Endodermal cell (in vitro differentiated cells): ENCODE results near the gene REG4. TPM values are rescaled to one million over a fixed set of nuclear protein-coding genes. Genes with fewer than 3 reads are reported as not detected.
"Not testable (repeated sequence)": the region's sequence is repeated elsewhere in the genome, so short reads cannot be mapped to it uniquely, and the experiment has no call there.

Source experiments
- DNase-seq: peaks from one replicate; pipeline ENCODE4 v3.0.0-alpha.2; 2017
- H3K27ac ChIP-seq: 2 replicates; pipeline ENCODE4 v1.5.1; 2013; ENCODE audit warnings: mild to moderate bottlenecking, low read depth, low read length, moderate library complexity
- H3K27me3 ChIP-seq: 2 replicates; pipeline ENCODE4 v1.6.1; 2013; ENCODE audit warnings: mild to moderate bottlenecking, low read length, moderate library complexity; ENCODE audit not compliant: insufficient read depth, control insufficient read depth, poor library complexity, severe bottlenecking
- H3K36me3 ChIP-seq: 2 replicates; pipeline ENCODE4 v1.7.0; 2013; ENCODE audit warnings: mild to moderate bottlenecking, low read length, moderate library complexity; ENCODE audit not compliant: control insufficient read depth, insufficient read depth
- H3K4me1 ChIP-seq: one replicate; pipeline ENCODE4 v1.7.0; 2013; ENCODE audit warnings: low read length; ENCODE audit not compliant: control insufficient read depth, insufficient read depth
- H3K4me3 ChIP-seq: 2 replicates; pipeline ENCODE4 v1.5.1; 2013; ENCODE audit warnings: mild to moderate bottlenecking, low read length, moderate library complexity
- H3K9ac ChIP-seq: 2 replicates; pipeline ENCODE4 v1.6.1; 2013; ENCODE audit warnings: mild to moderate bottlenecking, low read length, moderate library complexity; ENCODE audit not compliant: poor library complexity, severe bottlenecking; ENCODE audit errors: extremely low read depth
- H3K9me3 ChIP-seq: 2 replicates; pipeline ENCODE4 v1.6.1; 2013; ENCODE audit warnings: mild to moderate bottlenecking, low read length, moderate library complexity; ENCODE audit not compliant: control insufficient read depth
- H3K27ac Mint-ChIP-seq: 2 replicates; pipeline ENCODE4 v1.8.0; 2020; ENCODE audit warnings: mixed read lengths
- H3K27me3 Mint-ChIP-seq: 2 replicates; pipeline ENCODE4 v1.8.0; 2021; ENCODE audit warnings: mild to moderate bottlenecking, mixed read lengths; ENCODE audit not compliant: insufficient read depth
- H3K36me3 Mint-ChIP-seq: 2 replicates; pipeline ENCODE4 v1.8.0; 2020; ENCODE audit warnings: low read depth, mixed read lengths
- H3K4me1 Mint-ChIP-seq: 2 replicates; pipeline ENCODE4 v1.8.0; 2020; ENCODE audit warnings: mixed read lengths
- H3K4me3 Mint-ChIP-seq: 2 replicates; pipeline ENCODE4 v1.8.0; 2020; ENCODE audit warnings: mild to moderate bottlenecking, moderate library complexity, mixed read lengths
- H3K9me3 Mint-ChIP-seq: 2 replicates; pipeline ENCODE4 v1.8.0; 2020; ENCODE audit warnings: mild to moderate bottlenecking, mixed read lengths
- WGBS, 2 experiments: methylation state at CpG; one replicate each; pipeline versions ENCODE4 v1.1.5 to v1.1.7; 2013; ENCODE audit warnings: missing lambda C conversion rate in 2 of 2, mixed read lengths in 1 of 2; ENCODE audit not compliant: insufficient coverage in 1 of 2, insufficient read length in 1 of 2; 5-methylcytosine and 5-hydroxymethylcytosine counted together
- total RNA-seq, 2 donors: library from RNA; stranded (reverse); fragmentation: NEBNext Ultra II Directional in 1 of 2; extraction: Animal tissue kit (Norgen Biotek cat#: 25700) in 1 of 2; gene quantifications; 2 replicates in 1 of 2; 3 replicates in 1 of 2; pipeline ENCODE4 v1.2.1, GENCODE V29; 2021
- TF ChIP-seq, protein P1 (sequence below): fragments of 200-600 bp; sonication (generic); conservative IDR thresholded peaks from 2 replicates; pipeline ENCODE4 v1.5.0; 2021; ENCODE audit warnings: antibody characterized with exemption, mild to moderate bottlenecking

REG4 gene
- total RNA-seq, 2 donors from 2014 or later, result not detected

DNA sequence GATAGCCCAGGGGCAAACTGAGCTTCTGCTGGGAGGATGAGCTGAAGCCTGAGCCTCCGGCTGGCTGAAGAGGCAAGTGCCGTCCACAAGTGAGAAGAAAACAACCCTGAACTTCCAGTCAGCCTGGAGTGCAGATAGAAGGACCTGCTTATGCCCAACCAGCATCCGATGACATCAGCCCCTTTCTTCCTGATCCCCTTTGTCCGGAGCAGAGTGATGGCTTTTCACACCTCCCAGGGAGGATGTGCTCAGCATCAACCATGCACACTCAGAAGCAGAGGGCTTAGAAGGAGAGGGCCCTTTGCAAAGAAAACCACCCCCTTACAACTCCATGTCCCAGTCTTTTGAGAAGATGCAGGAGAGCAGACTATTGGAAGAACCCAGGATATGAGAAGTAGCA is 23.7 kb upstream of the REG4 start:
- Histone ChIP-seq H3K9ac (no peak overlapping the region), H3K36me3 (no peaks in the 10 kb centered on the region), H3K4me1 (no peaks in the 10 kb centered on the region), H3K27me3 (no peaks in the 10 kb centered on the region), H3K4me3 (no peak overlapping the region), H3K9me3 (no peaks in the 10 kb centered on the region), H3K27ac (no peak overlapping the region)
- Mint-ChIP-seq H3K9me3 (no peaks in the 10 kb centered on the region), H3K27ac (no peak overlapping the region), H3K27me3 (no peaks in the 10 kb centered on the region), H3K4me1 (peaks cover 10% of the 10 kb centered on the region), H3K4me3 (no peak overlapping the region), H3K36me3 (no peaks in the 10 kb centered on the region)
- TF ChIP-seq, protein P1, sequence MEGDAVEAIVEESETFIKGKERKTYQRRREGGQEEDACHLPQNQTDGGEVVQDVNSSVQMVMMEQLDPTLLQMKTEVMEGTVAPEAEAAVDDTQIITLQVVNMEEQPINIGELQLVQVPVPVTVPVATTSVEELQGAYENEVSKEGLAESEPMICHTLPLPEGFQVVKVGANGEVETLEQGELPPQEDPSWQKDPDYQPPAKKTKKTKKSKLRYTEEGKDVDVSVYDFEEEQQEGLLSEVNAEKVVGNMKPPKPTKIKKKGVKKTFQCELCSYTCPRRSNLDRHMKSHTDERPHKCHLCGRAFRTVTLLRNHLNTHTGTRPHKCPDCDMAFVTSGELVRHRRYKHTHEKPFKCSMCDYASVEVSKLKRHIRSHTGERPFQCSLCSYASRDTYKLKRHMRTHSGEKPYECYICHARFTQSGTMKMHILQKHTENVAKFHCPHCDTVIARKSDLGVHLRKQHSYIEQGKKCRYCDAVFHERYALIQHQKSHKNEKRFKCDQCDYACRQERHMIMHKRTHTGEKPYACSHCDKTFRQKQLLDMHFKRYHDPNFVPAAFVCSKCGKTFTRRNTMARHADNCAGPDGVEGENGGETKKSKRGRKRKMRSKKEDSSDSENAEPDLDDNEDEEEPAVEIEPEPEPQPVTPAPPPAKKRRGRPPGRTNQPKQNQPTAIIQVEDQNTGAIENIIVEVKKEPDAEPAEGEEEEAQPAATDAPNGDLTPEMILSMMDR, result no peak
- 80 to 87% methylated on average over 1 to 4 of the region's 4 CpGs for WGBS, 2 experiments
- no peak for DNase-seq

DNA sequence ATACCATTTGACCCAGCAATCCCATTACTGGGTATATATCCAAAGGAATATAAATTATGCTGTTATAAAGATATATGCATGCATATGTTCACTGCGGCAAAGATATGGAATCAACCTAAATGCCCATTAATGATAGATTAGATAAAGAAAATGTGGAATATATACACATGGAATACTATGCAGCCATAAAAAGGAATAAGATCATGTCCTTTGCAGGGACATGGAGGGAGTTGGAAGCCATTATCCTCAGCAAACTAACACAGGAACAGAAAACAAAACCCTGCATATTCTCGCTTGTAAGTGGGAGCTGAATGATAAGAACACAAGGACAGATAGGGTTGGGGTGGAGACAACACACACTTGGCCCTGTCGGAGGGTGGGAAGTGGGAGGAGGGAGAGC is 19.8 kb upstream of the REG4 start:
- Histone ChIP-seq H3K9me3 (no peaks in the 10 kb centered on the region), H3K27me3 (no peaks in the 10 kb centered on the region), H3K9ac (no peak overlapping the region), H3K36me3 (no peaks in the 10 kb centered on the region), H3K4me3 (no peak overlapping the region), H3K27ac (no peak overlapping the region), H3K4me1 (no peaks in the 10 kb centered on the region)
- Mint-ChIP-seq H3K4me3 (no peak overlapping the region), H3K4me1 (peaks cover 2% of the 10 kb centered on the region), H3K36me3 (no peaks in the 10 kb centered on the region), H3K9me3 (no peaks in the 10 kb centered on the region), H3K27me3 (no peaks in the 10 kb centered on the region), H3K27ac (no peak overlapping the region)
- WGBS, 2 experiments, result 96% methylated on average over 3 of the region's 3 CpGs; no CpG with 5 or more reads in 1 of the 2 experiments
- TF ChIP-seq, protein P1, result no peak
- DNase-seq, result no peak

DNA sequence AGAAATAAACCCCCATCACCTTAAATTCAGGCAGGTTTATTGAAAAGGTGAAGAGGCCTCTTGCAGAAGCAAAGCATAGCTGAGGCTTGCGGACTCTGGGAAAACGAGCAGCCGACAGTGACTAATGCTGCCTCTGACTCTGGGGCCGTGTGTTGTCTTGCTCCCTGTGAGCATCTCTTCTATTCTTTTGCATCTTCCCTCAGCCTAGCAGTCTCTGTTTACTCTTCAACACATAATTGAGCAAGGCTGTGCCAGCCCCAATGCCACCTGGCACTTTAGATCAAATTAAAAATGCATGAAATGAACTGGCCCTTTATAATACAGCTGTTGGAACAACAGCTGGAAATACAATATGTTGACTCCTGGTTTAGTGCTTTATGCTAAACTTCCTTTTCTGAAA is 18.4 kb upstream of the REG4 start:
- Histone ChIP-seq H3K36me3 (no peaks in the 10 kb centered on the region), H3K9ac (no peak overlapping the region), H3K9me3 (no peaks in the 10 kb centered on the region), H3K27me3 (no peaks in the 10 kb centered on the region), H3K4me3 (no peak overlapping the region), H3K4me1 (no peaks in the 10 kb centered on the region), H3K27ac (no peak overlapping the region)
- Mint-ChIP-seq H3K27me3 (no peaks in the 10 kb centered on the region), H3K36me3 (no peaks in the 10 kb centered on the region), H3K4me1 (peaks cover 2% of the 10 kb centered on the region), H3K4me3 (no peak overlapping the region), H3K27ac (no peak overlapping the region), H3K9me3 (no peaks in the 10 kb centered on the region)
- no peak for DNase-seq
- TF ChIP-seq, protein P1, result no peak
- 54 to 89% methylated on average over 4 of the region's 4 CpGs for WGBS, 2 experiments

DNA sequence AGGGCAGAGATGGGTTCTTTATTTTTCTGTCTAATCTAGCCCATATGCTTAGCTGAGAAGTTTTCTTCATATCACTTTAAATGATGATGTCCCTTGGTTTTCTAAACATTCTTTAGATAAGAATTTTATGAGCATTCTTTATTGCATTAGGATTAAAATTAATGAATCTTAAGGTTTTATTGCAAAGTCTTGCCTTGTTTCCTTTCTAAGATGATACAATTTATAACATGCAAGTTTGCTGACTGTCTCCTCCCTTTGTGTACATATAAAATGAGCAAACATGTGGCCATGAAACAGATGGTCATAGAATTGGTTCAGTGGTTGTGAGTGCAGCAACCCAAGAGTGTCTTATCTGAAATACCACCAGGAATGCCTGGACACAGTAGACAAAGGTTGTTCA is 17.7 kb upstream of the REG4 start:
- not testable (repeated sequence) for H3K27me3 ChIP-seq, H3K4me3 Mint-ChIP-seq, H3K27me3 Mint-ChIP-seq, H3K36me3 ChIP-seq, H3K27ac ChIP-seq, H3K27ac Mint-ChIP-seq, H3K9me3 ChIP-seq, H3K4me3 ChIP-seq, DNase-seq, H3K36me3 Mint-ChIP-seq, H3K4me1 Mint-ChIP-seq, H3K4me1 ChIP-seq, H3K9me3 Mint-ChIP-seq, H3K9ac ChIP-seq
